Measurements from ENCODE around the gene SEC14L1. TPM values are rescaled to one million over a fixed set of nuclear protein-coding genes. Genes with fewer than 3 reads are reported as not detected.

Gene SEC14L1
- total and polyA plus RNA-seq, 12 donors, result 61.8 to 255 (median 143) TPM

DNA sequence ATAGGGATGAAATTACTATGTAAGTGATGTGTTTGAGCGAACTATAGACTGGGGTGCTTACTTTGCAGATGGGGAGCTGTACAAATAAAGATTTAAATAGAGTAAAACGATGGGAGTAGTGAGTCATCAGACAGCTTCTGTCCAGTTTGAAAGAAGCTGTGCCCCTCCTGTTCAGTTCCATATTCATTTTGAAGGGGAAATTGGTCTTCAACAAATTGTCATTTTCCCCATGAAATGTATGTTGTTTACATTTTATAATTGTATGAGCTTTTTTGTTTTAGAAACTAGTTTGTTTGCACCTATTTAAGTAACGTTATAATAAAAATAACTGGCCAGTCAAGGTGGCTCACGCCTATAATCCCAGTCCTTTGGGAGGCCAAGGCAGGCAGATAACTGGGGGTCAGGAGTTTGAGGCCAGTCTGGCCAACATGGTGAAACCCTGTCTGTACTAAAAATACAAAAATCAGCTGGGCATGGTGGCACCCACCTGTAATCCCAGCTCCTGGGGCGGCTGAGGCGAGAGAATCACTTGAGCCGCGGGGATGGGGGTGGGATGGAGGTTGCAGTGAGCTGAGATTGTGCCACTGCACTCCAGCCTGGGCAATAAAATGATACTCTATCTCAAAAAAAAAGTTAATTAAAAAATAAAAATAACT is 20.2 kb downstream of the SEC14L1 start:
- TF ChIP-seq, protein P1, sequence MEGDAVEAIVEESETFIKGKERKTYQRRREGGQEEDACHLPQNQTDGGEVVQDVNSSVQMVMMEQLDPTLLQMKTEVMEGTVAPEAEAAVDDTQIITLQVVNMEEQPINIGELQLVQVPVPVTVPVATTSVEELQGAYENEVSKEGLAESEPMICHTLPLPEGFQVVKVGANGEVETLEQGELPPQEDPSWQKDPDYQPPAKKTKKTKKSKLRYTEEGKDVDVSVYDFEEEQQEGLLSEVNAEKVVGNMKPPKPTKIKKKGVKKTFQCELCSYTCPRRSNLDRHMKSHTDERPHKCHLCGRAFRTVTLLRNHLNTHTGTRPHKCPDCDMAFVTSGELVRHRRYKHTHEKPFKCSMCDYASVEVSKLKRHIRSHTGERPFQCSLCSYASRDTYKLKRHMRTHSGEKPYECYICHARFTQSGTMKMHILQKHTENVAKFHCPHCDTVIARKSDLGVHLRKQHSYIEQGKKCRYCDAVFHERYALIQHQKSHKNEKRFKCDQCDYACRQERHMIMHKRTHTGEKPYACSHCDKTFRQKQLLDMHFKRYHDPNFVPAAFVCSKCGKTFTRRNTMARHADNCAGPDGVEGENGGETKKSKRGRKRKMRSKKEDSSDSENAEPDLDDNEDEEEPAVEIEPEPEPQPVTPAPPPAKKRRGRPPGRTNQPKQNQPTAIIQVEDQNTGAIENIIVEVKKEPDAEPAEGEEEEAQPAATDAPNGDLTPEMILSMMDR (IDR thresholded peaks at IDR 0.05), result no peak
- TF ChIP-seq POLR2A (IDR thresholded peaks at IDR 0.05), result no peak
- 46 to 57% (median 52%) methylated on average over 8 of the region's 8 CpGs for WGBS, 4 donors
- intact Hi-C loops (cut with DNase I), result no loop called here
- Histone ChIP-seq H3K27me3 (no peaks in the 10 kb centered on the region), H3K9me3 (replicated peaks in 1 of 3) (no peaks in the 10 kb centered on the region), H3K27ac (peak overlapping the region; percentile 47 to 89 (median 82)), H3K4me1 (replicated peaks in 1 of 2) (peaks cover 65 to 76% of the 10 kb centered on the region in 2 donors), H3K4me3 (no peak overlapping the region), H3K36me3 (replicated peaks in 1 of 2) (peaks cover 0 to 6% of the 10 kb centered on the region in 2 donors)
- DNase-seq, result peak in 1 of 7 donors; percentile 51

DNA sequence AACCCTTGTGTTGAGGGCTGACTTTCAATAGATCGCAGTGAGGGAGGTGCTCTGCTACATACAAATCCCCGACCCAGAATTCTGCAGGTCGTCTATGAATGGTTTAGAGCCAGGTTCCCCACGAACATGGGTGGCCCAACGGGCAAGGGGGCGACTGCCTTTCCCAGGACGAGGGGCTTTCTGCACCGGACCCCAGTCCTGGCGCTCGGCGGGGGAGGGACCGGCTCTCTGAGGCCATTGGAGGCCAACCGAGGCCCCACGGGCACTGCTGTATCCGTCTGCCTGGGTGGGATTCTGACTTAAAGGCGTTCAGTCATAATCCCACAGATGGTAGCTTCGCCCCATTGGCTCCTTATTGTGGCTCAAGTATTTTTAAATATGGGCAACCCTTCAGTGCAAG is 21.2 kb downstream of the SEC14L1 start:
- H3K4me3 ChIP-seq, result no peak overlapping the region
- DNase-seq, result peak in 1 of 7 donors; percentile 41
- peaks cover 0 to 6% of the 10 kb centered on the region in 2 donors for H3K36me3 ChIP-seq (replicated peaks in 1 of 2)
- intact Hi-C loops (cut with DNase I), result no loop called here
- H3K9me3 ChIP-seq (replicated peaks in 1 of 3), result no peaks in the 10 kb centered on the region
- H3K27me3 ChIP-seq, result no peaks in the 10 kb centered on the region
- 69 to 85% (median 77%) methylated on average over 12 to 17 of the region's 17 CpGs for WGBS, 4 donors
- H3K4me1 ChIP-seq (replicated peaks in 1 of 2), result peaks cover 68 to 76% of the 10 kb centered on the region in 2 donors
- peak overlapping the region; percentile 51 to 91 (median 87) for H3K27ac ChIP-seq
- no peak for TF ChIP-seq POLR2A (IDR thresholded peaks at IDR 0.05)

DNA sequence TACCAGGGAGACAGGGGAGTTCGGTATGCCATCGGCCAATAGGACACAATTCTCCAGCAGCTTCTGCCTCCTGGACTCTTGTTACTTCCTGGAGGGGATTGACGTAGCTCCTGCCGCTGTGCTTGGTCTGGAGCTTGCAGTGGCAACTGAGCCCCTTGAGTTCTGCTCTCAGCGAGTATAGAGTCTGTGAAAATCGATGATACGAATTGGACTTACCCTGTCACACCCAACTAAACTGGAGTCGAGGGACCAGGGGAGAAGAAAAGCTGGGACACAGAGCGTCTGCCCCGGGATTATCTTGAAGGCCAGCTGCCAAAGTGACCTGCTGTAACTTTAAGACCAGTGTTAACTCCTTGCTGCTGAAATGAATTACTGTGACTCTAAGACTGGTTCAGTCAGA is 22.2 kb downstream of the SEC14L1 start:
- peak in 2 of 7 donors; percentile 52 to 64 for DNase-seq
- peak in 1 of 2 donors; percentile 7 for TF ChIP-seq POLR2A (IDR thresholded peaks at IDR 0.05)
- TF ChIP-seq, protein P1 (IDR thresholded peaks at IDR 0.05), result no peak
- H3K36me3 ChIP-seq (replicated peaks in 1 of 2), result peaks cover 0 to 2% of the 10 kb centered on the region in 2 donors
- 19 to 43% (median 32%) methylated on average over 8 to 10 of the region's 10 CpGs for WGBS, 4 donors
- H3K27ac ChIP-seq, result peak overlapping the region; percentile 63 to 91 (median 87)
- peaks cover 68 to 76% of the 10 kb centered on the region in 2 donors for H3K4me1 ChIP-seq (replicated peaks in 1 of 2)
- H3K9me3 ChIP-seq (replicated peaks in 1 of 3), result peaks cover 0 to 9% (median 0%) of the 10 kb centered on the region in 3 donors
- intact Hi-C loops (cut with DNase I), result no loop called here
- no peaks in the 10 kb centered on the region for H3K27me3 ChIP-seq
- H3K4me3 ChIP-seq, result peak overlapping the region in 1 of 4 donors; percentile 30

DNA sequence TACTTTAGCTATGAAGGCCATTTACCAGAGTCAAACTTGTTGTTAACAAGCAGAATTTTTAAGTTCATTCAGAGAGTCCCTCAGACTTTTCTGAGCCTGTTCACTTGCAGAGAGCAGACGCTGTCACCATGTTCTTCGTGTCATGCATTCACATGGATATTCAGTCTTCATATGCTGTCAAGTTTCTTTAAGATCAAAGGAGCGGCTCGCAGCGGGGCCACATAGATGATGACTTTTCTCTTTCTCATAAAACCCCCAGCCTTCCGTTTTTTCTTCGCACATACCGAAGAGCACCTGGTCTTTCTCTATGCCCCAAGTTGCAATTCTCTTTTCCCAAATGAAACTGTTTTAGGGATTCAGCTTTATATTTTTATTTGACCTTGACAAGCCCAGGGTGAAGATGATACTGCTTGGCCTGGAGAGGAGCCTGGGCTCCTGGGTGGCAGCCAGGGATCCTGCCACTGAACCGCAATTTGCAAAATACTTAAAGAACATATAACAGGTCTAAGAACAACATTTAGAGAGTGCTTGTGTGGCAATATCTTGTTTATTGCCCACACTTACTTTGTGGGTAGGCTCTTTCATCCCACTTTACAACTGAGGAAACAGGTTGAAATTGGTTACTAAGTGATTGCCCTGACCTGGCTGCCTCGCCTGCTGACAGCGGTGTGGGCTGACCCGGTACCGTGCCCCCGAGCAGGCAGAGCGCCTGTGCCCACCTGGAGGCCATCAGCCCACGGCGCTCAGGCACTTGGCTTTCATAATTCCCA is 22.9 kb downstream of the SEC14L1 start:
- DNase-seq, result peak in 2 of 7 donors; percentile 59 to 72
- Histone ChIP-seq H3K4me3 (peak overlapping the region in 1 of 4 donors; percentile 30), H3K9me3 (replicated peaks in 1 of 3) (peaks cover 0 to 15% (median 0%) of the 10 kb centered on the region in 3 donors), H3K27ac (peak overlapping the region; percentile 63 to 91 (median 87)), H3K4me1 (replicated peaks in 1 of 2) (peaks cover 68 to 76% of the 10 kb centered on the region in 2 donors), H3K27me3 (no peaks in the 10 kb centered on the region), H3K36me3 (replicated peaks in 1 of 2) (no peaks in the 10 kb centered on the region)
- intact Hi-C loops (cut with DNase I), result no loop called here
- WGBS, 4 donors, result 44 to 51% (median 46%) methylated on average over 16 to 17 of the region's 17 CpGs
- TF ChIP-seq, protein P1 (IDR thresholded peaks at IDR 0.05), result no peak
- no peak for TF ChIP-seq POLR2A (IDR thresholded peaks at IDR 0.05)
